Eye (tissue), 1 donor: ENCODE data around the gene KCTD12.
"Not testable (repeated sequence)": the region's sequence is repeated elsewhere in the genome, so short reads cannot be mapped to it uniquely, and the experiment has no call there.

Experiments used
- DNase-seq: peaks from one replicate; pipeline ENCODE4 v3.0.0-alpha.2; 2015

The KCTD12 gene

GRCh38 chr13:76886292-76887075, at the start of gene KCTD12:
Gene KCTD12, minus strand, starts transcription at chr13:76886405. Its CDS starts 257 bp downstream, at chr13:76886148.
- DNase-seq = peak; percentile 94

- DNase-seq = no peak
These were observed 48.5 kb upstream of the KCTD12 start for GRCh38 chr13:76934671-76935070.

GRCh38 chr13:76932076-76932475, 45.9 kb upstream of the KCTD12 start:
- DNase-seq = no peak

GRCh38 chr13:76929851-76930374, 43.7 kb upstream of the KCTD12 start:
- no peak for DNase-seq

GRCh38 chr13:76929320-76929719, 43.1 kb upstream of the KCTD12 start:
- DNase-seq = no peak

GRCh38 chr13:76928456-76928855, 42.3 kb upstream of the KCTD12 start:
- DNase-seq = no peak

- DNase-seq = no peak
These were observed 41.8 kb upstream of the KCTD12 start for GRCh38 chr13:76927955-76928354.

- no peak for DNase-seq
These were observed 38.9 kb upstream of the KCTD12 start for GRCh38 chr13:76925115-76925514.

- no peak for DNase-seq
These were observed 35.3 kb upstream of the KCTD12 start for GRCh38 chr13:76921516-76921915.

- not testable (repeated sequence) for DNase-seq
These were observed 31.7 kb upstream of the KCTD12 start for GRCh38 chr13:76917755-76918481.

- no peak for DNase-seq
These were observed 30.9 kb upstream of the KCTD12 start for GRCh38 chr13:76917095-76917494.

GRCh38 chr13:76913898-76914297, 27.7 kb upstream of the KCTD12 start:
- no peak for DNase-seq

- no peak for DNase-seq
These were observed 26.3 kb upstream of the KCTD12 start for GRCh38 chr13:76912476-76912875.

- no peak for DNase-seq
These were observed 18.3 kb upstream of the KCTD12 start for GRCh38 chr13:76904507-76904906.

- peak; percentile 89 for DNase-seq
These were observed 17.4 kb upstream of the KCTD12 start for GRCh38 chr13:76903544-76904162.

GRCh38 chr13:76899066-76899465, 12.9 kb upstream of the KCTD12 start:
- DNase-seq = not testable (repeated sequence)

GRCh38 chr13:76897171-76897570, 11.0 kb upstream of the KCTD12 start:
- DNase-seq = not testable (repeated sequence)

GRCh38 chr13:76894401-76895110, 8.4 kb upstream of the KCTD12 start:
- DNase-seq = no peak

GRCh38 chr13:76892488-76892887, 6.3 kb upstream of the KCTD12 start:
- DNase-seq = no peak

GRCh38 chr13:76890021-76890420, 3.8 kb upstream of the KCTD12 start:
- no peak for DNase-seq

- no peak for DNase-seq
These were observed 3.0 kb upstream of the KCTD12 start for GRCh38 chr13:76889254-76889653.

- DNase-seq = no peak
These were observed 2.2 kb upstream of the KCTD12 start for GRCh38 chr13:76888421-76888820.

GRCh38 chr13:76887076-76887563, 915 bp upstream of the KCTD12 start:
- no peak for DNase-seq
